HG03378 (cell line): ENCODE results near the gene H3-3A.

ENCODE experiments used
- ATAC-seq: cut with Tn5 transposase; IDR thresholded peaks from one replicate; pipeline ENCODE4 v1.9.1; 2021; ENCODE audit warnings: mild to moderate bottlenecking, moderate library complexity; ENCODE audit not compliant: unreplicated experiment

Gene H3-3A

DNA sequence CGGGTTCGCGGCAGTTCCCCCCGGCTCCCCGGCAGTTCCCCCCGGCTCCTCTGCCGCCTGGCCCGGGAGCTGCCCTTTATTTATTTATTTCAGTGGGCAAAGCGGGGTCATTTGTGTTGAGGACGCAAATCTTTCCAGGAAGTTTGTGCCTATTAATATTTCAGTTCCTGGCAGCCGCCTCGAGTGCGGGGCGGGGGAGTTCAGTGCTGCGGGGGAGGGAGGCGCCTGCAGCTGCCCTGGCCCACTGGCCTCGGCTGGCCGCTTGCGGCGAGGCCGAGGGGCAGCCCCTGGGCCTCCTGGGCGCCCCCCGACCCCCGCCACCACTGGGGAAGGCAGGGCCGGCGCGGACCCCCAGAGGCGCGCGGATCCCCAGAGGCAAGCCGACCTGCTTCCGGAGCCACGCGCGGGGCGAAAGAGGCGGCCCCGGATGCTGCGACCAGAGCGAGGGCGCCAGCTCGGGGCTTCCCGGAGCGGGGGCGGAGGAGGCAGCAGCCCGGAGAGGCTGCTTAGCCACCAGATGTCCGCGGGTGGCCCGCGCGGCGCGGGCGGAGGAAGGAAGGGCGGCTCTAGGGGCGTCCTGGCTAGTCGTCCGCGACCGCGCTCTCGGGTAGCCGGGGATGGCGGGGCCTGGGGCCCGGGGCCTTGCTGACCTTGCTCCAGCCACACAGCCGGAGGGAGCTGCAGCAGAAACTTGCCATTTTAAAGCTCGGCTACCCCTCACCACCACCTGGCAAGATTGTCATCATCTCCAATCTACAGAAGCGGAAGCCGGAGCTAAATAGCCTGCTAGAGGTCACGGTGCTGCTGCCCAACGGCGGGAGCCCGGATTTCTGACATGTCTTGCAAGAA is 48.0 kb downstream of the H3-3A start:
- peak; percentile 70 for ATAC-seq

DNA sequence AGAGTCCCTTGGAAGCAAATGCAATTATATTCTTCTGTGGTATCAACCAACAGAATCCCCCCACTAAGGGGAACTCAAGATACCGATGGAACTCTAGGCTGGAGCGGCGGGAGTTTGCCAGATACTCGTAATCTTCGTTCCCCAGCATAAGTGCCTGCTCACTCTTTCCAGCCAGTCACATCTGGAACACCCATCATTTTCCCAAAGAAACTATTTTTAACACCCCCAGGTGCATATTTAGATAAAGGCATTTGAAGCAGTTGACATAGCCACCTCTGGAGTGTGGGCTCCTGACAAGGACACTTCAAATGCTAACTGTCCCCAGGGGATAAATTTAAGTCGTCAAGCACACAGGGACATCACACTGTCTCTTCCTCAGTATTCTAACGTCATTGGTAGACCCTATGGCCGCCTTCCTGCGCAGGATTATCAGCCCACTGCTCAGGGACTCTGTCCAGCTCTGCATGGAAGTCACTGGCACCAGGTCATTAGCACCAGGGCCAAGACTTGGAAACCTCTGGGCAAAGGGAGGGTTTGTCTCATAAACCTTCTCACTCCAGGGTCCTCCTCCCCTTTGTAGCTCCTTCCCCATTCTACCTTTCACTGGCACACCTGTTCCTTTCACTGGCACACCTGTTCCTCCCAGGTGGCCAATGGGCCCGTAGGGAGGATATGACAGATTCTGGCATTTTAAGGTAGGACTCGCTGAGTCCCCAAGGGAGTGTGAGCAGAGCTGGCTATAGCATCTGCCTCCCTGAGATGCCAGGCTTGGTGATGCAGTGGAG is 48.8 kb downstream of the H3-3A start:
- no peak for ATAC-seq

DNA sequence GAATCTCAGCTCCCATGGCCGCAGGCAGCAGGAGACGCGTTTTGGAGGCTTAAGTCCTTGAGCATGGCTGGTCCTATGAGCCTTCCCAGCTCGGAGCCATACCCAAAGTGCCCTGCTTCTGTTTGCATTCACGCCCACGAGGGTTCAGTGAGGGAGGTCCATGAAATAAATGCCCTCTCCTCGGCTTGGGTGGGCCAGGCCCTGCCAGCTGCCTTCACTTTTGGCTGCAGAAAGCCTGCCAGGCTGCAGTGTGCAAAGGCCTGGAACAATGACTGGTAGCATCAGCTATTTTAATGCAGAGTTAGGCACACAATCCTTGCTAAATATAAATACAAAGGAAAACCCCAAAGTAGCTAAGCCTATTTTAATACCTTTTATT is 49.4 kb downstream of the H3-3A start:
- ATAC-seq: no peak

DNA sequence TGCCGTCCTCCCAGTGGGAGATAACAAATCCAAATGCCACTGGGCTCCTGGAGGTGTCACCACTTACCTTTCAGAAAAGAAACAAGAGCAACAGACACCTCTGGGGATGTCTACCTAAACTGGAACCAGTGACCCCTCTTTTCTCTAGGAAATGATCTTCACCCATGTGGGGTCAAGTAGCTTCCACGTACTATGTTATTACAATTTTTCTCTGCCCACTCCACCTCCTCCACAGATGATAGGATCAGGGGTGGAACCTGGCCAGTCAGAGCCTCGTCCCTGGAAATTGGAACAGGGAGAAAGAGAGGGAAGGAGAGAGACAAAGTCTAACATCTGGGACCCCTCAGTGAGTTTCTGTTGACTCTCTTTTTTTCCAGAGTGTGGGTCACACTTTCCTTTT is 50.1 kb downstream of the H3-3A start:
- ATAC-seq: no peak

DNA sequence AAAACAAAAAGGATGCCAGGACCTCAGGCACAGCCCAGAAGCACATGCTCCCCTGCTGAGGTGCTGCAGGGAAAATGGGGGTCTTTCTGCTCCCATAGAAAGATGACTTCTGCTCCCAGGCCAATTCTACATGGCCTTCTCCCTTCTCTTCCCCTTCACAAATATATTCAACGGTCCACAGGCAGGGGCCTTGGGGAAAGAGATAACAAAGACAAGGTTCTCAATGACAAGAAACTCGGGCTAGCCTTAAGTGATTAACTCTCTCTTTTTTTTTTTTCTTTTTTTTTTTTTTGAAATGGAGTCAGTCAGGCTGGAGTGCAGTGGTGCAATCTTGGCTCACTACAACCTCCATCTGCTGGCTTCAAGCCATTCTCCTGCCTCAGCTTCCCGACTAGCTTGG is 54.2 kb downstream of the H3-3A start:
- no peak for ATAC-seq

DNA sequence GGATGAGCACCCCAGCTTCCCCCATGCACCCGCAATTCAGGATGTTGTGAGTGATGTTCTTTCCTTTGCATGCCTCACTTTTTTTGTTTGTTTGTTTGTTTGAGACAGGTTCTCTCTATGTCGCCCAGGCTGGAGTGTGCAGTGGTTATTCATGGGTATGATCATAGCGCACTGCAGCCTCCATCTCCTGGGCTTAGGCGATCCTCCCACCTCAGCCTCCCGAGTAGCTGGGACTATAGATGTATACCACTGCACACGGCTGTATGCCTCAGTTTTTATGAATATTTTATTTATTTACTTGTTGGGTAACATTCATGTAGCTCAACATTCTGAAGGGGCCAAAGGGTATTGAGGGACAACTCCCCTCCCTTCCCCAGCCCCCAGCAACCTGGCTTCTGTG is 54.8 kb downstream of the H3-3A start:
- no peak for ATAC-seq

DNA sequence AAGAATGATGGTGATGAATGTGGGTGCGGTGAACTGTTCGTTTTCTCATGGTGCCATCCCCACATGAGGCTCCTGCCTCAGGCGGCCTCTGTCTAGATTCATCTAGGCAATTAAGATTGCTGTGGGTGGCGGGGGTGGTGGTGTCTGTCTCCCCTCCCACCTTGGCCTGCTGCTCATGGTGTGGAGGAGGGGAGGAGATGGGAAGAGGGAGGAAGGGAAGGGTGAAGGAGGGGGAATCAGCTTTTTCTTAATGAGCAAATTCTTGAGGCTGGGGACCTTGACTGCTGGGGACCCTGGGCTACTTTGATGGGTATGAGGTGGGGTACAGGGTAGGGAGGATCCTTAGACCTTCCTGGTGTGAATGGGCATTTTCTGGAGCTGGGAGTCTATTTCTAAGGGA is 55.8 kb downstream of the H3-3A start:
- ATAC-seq: no peak

DNA sequence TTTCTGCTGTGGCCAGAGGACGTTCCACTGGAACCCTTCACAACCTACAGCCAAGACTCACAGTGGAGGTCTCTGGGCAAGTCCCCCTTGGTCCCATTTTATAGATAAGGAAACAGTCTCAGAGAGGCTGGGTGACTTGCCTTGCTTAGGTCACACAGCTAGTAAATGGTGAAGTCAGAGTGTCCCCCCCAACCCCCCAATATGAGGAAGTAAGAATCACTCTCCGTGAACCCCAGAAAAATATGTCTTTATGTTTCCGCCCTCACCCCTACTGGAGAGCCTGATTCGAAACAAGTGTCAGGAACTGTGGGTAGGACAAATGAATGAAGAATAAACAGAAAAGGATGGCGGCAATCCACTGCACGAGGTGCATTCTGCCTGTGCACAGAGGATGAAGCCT is 56.7 kb downstream of the H3-3A start:
- no peak for ATAC-seq

DNA sequence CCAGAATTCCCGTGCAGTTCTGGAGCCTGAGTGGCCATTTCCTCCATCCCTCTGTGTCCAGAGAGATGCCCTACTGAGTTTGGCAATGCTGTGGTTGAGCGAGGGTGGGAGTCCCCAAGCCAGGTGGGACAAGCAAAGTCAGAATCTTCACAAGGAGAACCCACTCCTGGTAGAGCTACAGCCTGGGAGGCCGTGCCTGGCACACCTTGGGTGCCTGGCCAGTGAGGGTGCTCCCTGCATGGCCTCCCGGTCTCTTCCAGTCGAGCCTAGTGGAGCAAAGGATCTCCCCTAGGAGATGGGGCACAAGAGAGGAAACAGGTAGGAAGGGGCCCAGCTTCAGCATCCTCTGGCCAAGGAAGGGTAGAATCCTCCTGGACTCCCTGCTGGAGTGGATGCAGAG is 57.9 kb downstream of the H3-3A start:
- ATAC-seq: no peak

DNA sequence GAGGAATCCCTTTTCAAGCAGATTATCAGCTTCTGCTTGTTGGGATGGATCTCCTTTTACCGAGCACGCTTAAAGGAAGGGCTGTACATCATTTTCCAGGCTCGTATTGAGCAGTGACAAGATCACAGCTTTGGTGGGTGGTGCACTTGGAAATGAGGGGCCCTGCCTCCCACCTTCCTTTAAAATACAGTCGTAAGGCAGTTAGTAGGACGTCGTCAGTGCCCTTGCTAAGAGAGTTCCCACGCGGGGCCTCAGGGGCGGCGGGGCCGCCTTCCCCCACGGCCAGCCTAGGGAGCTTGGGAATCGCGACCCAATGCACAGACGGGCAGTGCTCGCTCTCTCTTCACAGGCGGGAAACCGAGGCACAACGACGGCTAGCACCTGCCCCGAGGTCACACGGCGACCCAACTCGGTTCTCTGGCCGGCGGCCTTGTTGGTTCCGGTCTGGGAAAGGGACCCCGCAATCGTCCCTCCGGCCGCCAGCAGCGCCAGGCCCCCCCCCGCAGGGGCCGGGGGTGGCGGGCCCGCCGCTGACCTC is 58.6 kb downstream of the H3-3A start:
- no peak for ATAC-seq
